OCI-LY1 (cell line): ENCODE measurements around the gene POLR2I.

Experiments used
- H2AFZ ChIP-seq: fragments of 200-600 bp; sonication (generic), shearing (Covaris generic); 2 replicates; pipeline ENCODE4 v1.6.0; 2014; ENCODE audit warnings: antibody characterized with exemption, mild to moderate bottlenecking, low read length
- H3F3A ChIP-seq: fragments of 200-600 bp; sonication (generic), shearing (Covaris generic); 2 replicates; pipeline ENCODE4 v1.6.0; 2014; ENCODE audit warnings: mild to moderate bottlenecking, antibody characterized with exemption, low read length, moderate library complexity; ENCODE audit not compliant: insufficient read depth
- H3K27ac ChIP-seq: fragments of 200-600 bp; sonication (generic); 2 replicates; pipeline ENCODE4 v1.5.1; 2014; ENCODE audit warnings: low read length, mixed run types, mild to moderate bottlenecking, low read depth; ENCODE audit not compliant: poor library complexity, severe bottlenecking
- H3K27me3 ChIP-seq: fragments of 200-600 bp; sonication (generic); 2 replicates; pipeline ENCODE4 v1.6.0; 2014; ENCODE audit warnings: antibody characterized with exemption, mild to moderate bottlenecking, low read length, moderate library complexity; ENCODE audit not compliant: insufficient read depth
- H3K36me3 ChIP-seq: fragments of 200-600 bp; sonication (generic); 2 replicates; pipeline ENCODE4 v1.6.1; 2014; ENCODE audit warnings: mild to moderate bottlenecking, antibody characterized with exemption, low read length, moderate library complexity, mixed read lengths; ENCODE audit not compliant: insufficient read depth
- H3K4me1 ChIP-seq: fragments of 200-600 bp; sonication (generic); 2 replicates; pipeline ENCODE4 v1.5.1; 2014; ENCODE audit warnings: mild to moderate bottlenecking, low read length, moderate library complexity; ENCODE audit not compliant: insufficient read depth, severe bottlenecking
- H3K4me2 ChIP-seq: fragments of 200-600 bp; sonication (generic), shearing (Covaris generic); 2 replicates; pipeline ENCODE4 v1.6.1; 2014; ENCODE audit warnings: low read length
- H3K4me3 ChIP-seq: fragments of 200-600 bp; sonication (generic); 2 replicates; pipeline ENCODE4 v1.5.1; 2014; ENCODE audit warnings: low read length, low read depth, mild to moderate bottlenecking, mixed read lengths; ENCODE audit not compliant: poor library complexity, severe bottlenecking
- H3K79me2 ChIP-seq: fragments of 200-600 bp; shearing (Covaris generic); 2 replicates; pipeline ENCODE4 v1.6.1; 2016; ENCODE audit warnings: mixed run types, low read length, mixed read lengths; ENCODE audit not compliant: insufficient read depth
- H3K9ac ChIP-seq: fragments of 200-600 bp; sonication (generic), shearing (Covaris generic); 2 replicates; pipeline ENCODE4 v1.6.1; 2014; ENCODE audit warnings: mild to moderate bottlenecking, low read length, mixed read lengths
- H3K9me2 ChIP-seq: fragments of 200-600 bp; sonication (generic), shearing (Covaris generic); 2 replicates; pipeline ENCODE4 v1.6.1; 2014; ENCODE audit warnings: low read depth, mild to moderate bottlenecking, low read length, mixed read lengths
- H3K9me3 ChIP-seq: fragments of 200-600 bp; shearing (Covaris generic); 2 replicates; pipeline ENCODE4 v1.6.1; 2014; ENCODE audit warnings: low read length, mixed read lengths
- H4K20me1 ChIP-seq: fragments of 200-600 bp; sonication (generic), shearing (Covaris generic); 2 replicates; pipeline ENCODE4 v1.6.0; 2016; ENCODE audit warnings: mild to moderate bottlenecking, low read length; ENCODE audit not compliant: insufficient read depth
- EZH2 ChIP-seq: fragments of 200-600 bp; sonication (generic), shearing (Covaris generic); IDR thresholded peaks from 2 replicates; pipeline ENCODE4 v1.8.0; 2017; ENCODE audit warnings: borderline replicate concordance, mixed run types, mild to moderate bottlenecking, antibody characterized with exemption, low read length, moderate library complexity, mixed read lengths
- TF ChIP-seq, protein P1 (sequence below): fragments of 200-600 bp; sonication (generic), shearing (Covaris generic); IDR thresholded peaks from 2 replicates; pipeline ENCODE4 v1.5.1; 2017; ENCODE audit warnings: mild to moderate bottlenecking, antibody characterized with exemption, low read length, moderate library complexity, mixed read lengths

The POLR2I gene

DNA sequence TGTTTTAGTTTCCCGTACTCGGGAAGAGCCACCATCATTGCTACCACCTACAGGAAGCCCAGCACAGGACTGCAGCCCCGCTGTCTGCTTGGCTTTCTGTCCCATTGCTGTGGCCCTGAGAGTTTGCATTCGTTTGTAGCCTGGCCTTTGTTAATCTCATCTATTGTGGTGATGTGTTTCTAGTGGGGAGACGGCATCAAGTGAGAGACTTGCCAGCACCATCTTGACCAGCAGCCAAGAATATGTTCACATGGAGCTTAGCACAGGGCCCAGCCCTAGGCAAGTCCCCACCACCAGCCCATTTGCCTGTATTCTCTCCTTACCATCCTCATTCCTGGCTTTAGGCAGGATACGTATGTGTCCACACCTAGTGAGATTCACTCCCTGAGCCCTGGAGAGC lies 21.0 kb downstream of the POLR2I start:
- H3K27me3 ChIP-seq = no peaks in the 10 kb centered on the region
- H3K36me3 ChIP-seq = peaks cover 90% of the 10 kb centered on the region

GRCh38 chr19:36093146-36093662 lies 21.5 kb downstream of the POLR2I start:
- H3K27ac ChIP-seq = no peak overlapping the region
- TF ChIP-seq, protein P1, sequence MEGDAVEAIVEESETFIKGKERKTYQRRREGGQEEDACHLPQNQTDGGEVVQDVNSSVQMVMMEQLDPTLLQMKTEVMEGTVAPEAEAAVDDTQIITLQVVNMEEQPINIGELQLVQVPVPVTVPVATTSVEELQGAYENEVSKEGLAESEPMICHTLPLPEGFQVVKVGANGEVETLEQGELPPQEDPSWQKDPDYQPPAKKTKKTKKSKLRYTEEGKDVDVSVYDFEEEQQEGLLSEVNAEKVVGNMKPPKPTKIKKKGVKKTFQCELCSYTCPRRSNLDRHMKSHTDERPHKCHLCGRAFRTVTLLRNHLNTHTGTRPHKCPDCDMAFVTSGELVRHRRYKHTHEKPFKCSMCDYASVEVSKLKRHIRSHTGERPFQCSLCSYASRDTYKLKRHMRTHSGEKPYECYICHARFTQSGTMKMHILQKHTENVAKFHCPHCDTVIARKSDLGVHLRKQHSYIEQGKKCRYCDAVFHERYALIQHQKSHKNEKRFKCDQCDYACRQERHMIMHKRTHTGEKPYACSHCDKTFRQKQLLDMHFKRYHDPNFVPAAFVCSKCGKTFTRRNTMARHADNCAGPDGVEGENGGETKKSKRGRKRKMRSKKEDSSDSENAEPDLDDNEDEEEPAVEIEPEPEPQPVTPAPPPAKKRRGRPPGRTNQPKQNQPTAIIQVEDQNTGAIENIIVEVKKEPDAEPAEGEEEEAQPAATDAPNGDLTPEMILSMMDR = no peak
- no peak for TF ChIP-seq EZH2
- no peak overlapping the region for H3K9ac ChIP-seq
- no peak overlapping the region for H3K4me3 ChIP-seq
- no peaks in the 10 kb centered on the region for H3K79me2 ChIP-seq
- H3K4me1 ChIP-seq = no peaks in the 10 kb centered on the region
- H3K9me2 ChIP-seq = no peaks in the 10 kb centered on the region
- H3K36me3 ChIP-seq = peaks cover 90% of the 10 kb centered on the region
- no peaks in the 10 kb centered on the region for H3F3A ChIP-seq
- no peaks in the 10 kb centered on the region for H3K27me3 ChIP-seq
- H2AFZ ChIP-seq = no peak overlapping the region
- no peaks in the 10 kb centered on the region for H4K20me1 ChIP-seq
- H3K9me3 ChIP-seq = no peaks in the 10 kb centered on the region
- no peak overlapping the region for H3K4me2 ChIP-seq

More for the DNA sequence above, 21.0 kb downstream of the POLR2I start:
- no peak overlapping the region for H3K4me2 ChIP-seq
- no peaks in the 10 kb centered on the region for H3F3A ChIP-seq
- H4K20me1 ChIP-seq = no peaks in the 10 kb centered on the region
- no peak overlapping the region for H3K9ac ChIP-seq
- no peak overlapping the region for H3K27ac ChIP-seq
- no peak for TF ChIP-seq EZH2
- TF ChIP-seq, protein P1 = no peak
- H3K4me1 ChIP-seq = no peaks in the 10 kb centered on the region
- no peak overlapping the region for H3K4me3 ChIP-seq
- no peak overlapping the region for H2AFZ ChIP-seq
- H3K9me3 ChIP-seq = no peaks in the 10 kb centered on the region
- no peaks in the 10 kb centered on the region for H3K79me2 ChIP-seq
- H3K9me2 ChIP-seq = no peaks in the 10 kb centered on the region

GRCh38 chr19:36092566-36092965 lies 22.1 kb downstream of the POLR2I start:
- H2AFZ ChIP-seq = no peak overlapping the region
- no peak overlapping the region for H3K27ac ChIP-seq
- H3K27me3 ChIP-seq = no peaks in the 10 kb centered on the region
- H3K4me3 ChIP-seq = no peak overlapping the region
- no peaks in the 10 kb centered on the region for H3F3A ChIP-seq
- H3K4me2 ChIP-seq = no peak overlapping the region
- no peaks in the 10 kb centered on the region for H3K9me2 ChIP-seq
- no peaks in the 10 kb centered on the region for H3K9me3 ChIP-seq
- H4K20me1 ChIP-seq = no peaks in the 10 kb centered on the region
- TF ChIP-seq, protein P1 = no peak
- TF ChIP-seq EZH2 = no peak
- H3K4me1 ChIP-seq = no peaks in the 10 kb centered on the region
- no peak overlapping the region for H3K9ac ChIP-seq
- no peaks in the 10 kb centered on the region for H3K79me2 ChIP-seq
- peaks cover 91% of the 10 kb centered on the region for H3K36me3 ChIP-seq
